ENCODE results near the gene SRPX.

The SRPX gene

DNA sequence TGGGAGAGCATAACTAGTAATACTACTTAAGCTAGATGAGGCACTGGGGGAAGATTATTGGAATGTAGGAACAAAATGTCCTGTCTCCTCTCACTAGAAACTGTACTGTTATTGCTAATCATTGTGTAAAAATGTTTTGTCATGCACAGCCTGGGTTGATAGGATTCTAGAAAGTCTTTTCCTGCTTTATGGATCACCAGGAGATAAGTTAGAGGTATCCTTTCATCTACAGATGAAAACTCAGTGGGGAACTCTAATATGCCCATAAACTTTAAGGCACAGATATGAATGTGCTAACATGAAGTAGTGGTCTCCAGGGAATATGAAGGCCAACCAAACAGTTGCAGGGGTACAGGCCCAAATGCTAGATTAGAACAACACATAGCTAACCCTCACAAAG, 57.5 kb downstream of the SRPX start:
- no peaks in the 10 kb centered on the region for H3K27me3 Mint-ChIP-seq (ENCODE audit: low read depth)
- no peaks in the 10 kb centered on the region for H3K9me3 Mint-ChIP-seq

DNA sequence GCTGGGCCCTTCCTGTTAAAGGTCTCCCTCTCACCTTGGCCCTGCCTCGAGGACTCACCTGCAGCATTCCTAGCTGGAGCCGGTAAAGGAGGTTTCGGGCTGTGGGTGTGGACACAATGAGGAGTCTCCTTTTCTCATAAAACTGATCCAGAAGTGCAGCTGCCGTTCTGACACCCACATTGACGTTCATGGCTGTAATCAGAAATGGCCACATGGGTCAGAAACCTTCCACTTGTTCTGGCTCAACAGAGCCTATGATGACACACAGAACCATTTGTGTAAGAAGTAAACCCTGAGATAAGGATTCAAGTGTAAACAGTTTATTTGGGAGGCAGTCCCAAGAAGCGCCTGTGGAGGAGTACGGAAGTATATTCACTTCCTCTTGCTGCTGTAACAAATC, 63.8 kb downstream of the SRPX start:
- Mint-ChIP-seq H3K4me1 (no peaks in the 10 kb centered on the region), H3K9me3 (no peaks in the 10 kb centered on the region), H3K36me3 (ENCODE audit: low read depth) (no peaks in the 10 kb centered on the region), H3K4me3 (no peak overlapping the region), H3K27ac (no peak overlapping the region), H3K27me3 (ENCODE audit: low read depth) (no peaks in the 10 kb centered on the region)
- TF ChIP-seq, protein P1, sequence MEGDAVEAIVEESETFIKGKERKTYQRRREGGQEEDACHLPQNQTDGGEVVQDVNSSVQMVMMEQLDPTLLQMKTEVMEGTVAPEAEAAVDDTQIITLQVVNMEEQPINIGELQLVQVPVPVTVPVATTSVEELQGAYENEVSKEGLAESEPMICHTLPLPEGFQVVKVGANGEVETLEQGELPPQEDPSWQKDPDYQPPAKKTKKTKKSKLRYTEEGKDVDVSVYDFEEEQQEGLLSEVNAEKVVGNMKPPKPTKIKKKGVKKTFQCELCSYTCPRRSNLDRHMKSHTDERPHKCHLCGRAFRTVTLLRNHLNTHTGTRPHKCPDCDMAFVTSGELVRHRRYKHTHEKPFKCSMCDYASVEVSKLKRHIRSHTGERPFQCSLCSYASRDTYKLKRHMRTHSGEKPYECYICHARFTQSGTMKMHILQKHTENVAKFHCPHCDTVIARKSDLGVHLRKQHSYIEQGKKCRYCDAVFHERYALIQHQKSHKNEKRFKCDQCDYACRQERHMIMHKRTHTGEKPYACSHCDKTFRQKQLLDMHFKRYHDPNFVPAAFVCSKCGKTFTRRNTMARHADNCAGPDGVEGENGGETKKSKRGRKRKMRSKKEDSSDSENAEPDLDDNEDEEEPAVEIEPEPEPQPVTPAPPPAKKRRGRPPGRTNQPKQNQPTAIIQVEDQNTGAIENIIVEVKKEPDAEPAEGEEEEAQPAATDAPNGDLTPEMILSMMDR (IDR thresholded peaks at IDR 0.05; ENCODE audit: unreplicated experiment in 3 of 3) = no peak

More for the DNA sequence above, 57.5 kb downstream of the SRPX start:
- TF ChIP-seq, protein P1 (IDR thresholded peaks at IDR 0.05; ENCODE audit: unreplicated experiment in 3 of 3) = no peak
- Mint-ChIP-seq H3K4me3 (no peak overlapping the region), H3K36me3 (ENCODE audit: low read depth) (no peaks in the 10 kb centered on the region), H3K27ac (no peak overlapping the region), H3K4me1 (peaks cover 4% of the 10 kb centered on the region)

DNA sequence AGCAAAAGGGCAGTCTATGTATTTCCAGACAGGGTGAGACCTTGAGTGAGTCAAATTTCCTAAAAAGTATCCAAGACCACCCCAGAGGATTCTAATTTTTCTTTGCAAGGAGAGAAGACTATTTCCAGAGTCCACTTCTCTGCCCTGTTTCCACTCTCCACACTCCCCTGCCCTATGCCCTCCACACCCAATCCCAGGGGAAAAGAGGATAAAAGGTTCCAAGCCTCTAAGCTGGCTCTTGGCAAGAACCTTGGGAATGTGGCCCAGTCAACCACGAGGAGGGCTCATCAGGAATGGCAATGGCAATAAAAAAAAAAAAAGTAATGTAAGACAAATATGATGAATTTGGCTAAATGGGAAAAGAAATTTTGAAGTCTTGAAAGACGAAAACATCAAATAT, 65.9 kb downstream of the SRPX start:
- Mint-ChIP-seq H3K9me3 (no peaks in the 10 kb centered on the region), H3K4me1 (no peaks in the 10 kb centered on the region), H3K27me3 (ENCODE audit: low read depth) (no peaks in the 10 kb centered on the region), H3K27ac (no peak overlapping the region), H3K4me3 (no peak overlapping the region), H3K36me3 (ENCODE audit: low read depth) (no peaks in the 10 kb centered on the region)
- TF ChIP-seq, protein P1 (IDR thresholded peaks at IDR 0.05; ENCODE audit: unreplicated experiment in 3 of 3) = no peak

DNA sequence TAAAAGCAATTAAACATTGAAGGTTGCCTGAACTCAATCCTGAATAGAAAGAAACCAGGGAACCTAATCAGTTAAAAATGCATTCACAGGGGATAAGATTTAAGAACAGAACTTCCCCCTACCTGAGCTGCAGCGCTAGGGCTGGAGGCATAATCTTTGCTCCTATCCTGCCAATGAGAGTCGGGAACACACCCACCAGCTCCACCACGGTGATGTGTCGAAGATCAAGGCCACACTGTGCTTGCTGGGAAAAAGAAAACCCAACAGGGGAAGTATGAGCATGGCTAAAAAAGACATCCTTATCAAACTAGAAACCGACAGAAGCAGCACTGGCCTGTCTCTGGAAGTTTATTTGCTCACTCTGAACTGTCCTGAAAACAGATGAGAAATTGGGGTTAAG, 66.3 kb downstream of the SRPX start:
- no peak overlapping the region for H3K27ac Mint-ChIP-seq
- H3K9me3 Mint-ChIP-seq = no peaks in the 10 kb centered on the region
- no peaks in the 10 kb centered on the region for H3K36me3 Mint-ChIP-seq (ENCODE audit: low read depth)
- H3K4me1 Mint-ChIP-seq = no peaks in the 10 kb centered on the region
- TF ChIP-seq, protein P1 (IDR thresholded peaks at IDR 0.05; ENCODE audit: unreplicated experiment in 3 of 3) = no peak
- no peak overlapping the region for H3K4me3 Mint-ChIP-seq
- H3K27me3 Mint-ChIP-seq (ENCODE audit: low read depth) = no peaks in the 10 kb centered on the region

DNA sequence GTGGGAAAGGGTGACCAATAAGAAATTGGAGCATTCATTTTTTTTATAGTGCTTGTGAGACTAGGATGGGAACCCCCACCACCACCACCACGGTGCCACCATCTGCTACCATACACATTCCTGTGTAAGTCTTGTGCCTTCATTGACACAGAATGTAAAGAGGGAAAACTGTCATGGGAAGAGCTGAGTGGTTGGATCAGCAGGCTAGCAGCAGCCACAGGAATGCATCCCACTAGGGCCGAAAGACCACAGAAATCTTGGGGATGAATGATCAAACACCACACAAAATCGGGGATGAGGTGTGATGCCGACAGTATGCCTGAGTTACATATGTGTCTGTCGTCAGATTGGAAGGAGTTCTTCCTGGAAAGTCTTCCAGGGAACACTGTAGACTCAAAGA, 69.2 kb downstream of the SRPX start:
- Mint-ChIP-seq H3K4me1 (no peaks in the 10 kb centered on the region), H3K9me3 (no peaks in the 10 kb centered on the region), H3K4me3 (no peak overlapping the region), H3K27me3 (ENCODE audit: low read depth) (no peaks in the 10 kb centered on the region), H3K27ac (no peak overlapping the region), H3K36me3 (ENCODE audit: low read depth) (no peaks in the 10 kb centered on the region)
- TF ChIP-seq, protein P1 (IDR thresholded peaks at IDR 0.05; ENCODE audit: unreplicated experiment in 3 of 3) = no peak

DNA sequence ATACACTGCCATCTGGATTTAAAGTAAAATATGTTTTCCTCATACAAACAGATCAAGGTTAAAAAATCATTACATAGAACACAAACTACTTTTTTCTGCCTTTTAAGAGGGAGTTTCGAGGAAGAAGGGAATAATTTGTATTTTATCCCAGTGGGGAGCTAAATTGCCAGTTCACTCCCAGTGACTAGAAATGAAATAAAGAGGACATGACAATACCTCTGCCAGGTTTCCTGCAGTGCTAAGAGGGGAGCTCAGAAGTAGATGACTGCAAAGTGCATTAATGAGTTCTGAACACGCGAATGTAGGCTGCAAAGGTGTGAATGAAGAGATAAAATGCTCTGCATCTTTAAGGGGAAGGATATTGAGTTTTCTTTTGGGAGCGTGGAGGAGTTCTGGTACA, 69.7 kb downstream of the SRPX start:
- H3K4me3 Mint-ChIP-seq = no peak overlapping the region
- no peaks in the 10 kb centered on the region for H3K4me1 Mint-ChIP-seq
- TF ChIP-seq, protein P1 (IDR thresholded peaks at IDR 0.05; ENCODE audit: unreplicated experiment in 3 of 3) = no peak
- H3K27me3 Mint-ChIP-seq (ENCODE audit: low read depth) = no peaks in the 10 kb centered on the region
- no peaks in the 10 kb centered on the region for H3K9me3 Mint-ChIP-seq
- H3K27ac Mint-ChIP-seq = no peak overlapping the region
- no peaks in the 10 kb centered on the region for H3K36me3 Mint-ChIP-seq (ENCODE audit: low read depth)
